Superior temporal gyrus (tissue), 1 donor: ENCODE results near the gene HDAC4.

Source experiments
- DNase-seq: peaks from one replicate; pipeline ENCODE4 v3.0.0-alpha.2; 2016; ENCODE audit errors: extremely low spot score

The HDAC4 gene

GRCh38 chr2:239141021-239141760 lies 259.6 kb downstream of the HDAC4 start:
- DNase-seq, result no peak

DNA sequence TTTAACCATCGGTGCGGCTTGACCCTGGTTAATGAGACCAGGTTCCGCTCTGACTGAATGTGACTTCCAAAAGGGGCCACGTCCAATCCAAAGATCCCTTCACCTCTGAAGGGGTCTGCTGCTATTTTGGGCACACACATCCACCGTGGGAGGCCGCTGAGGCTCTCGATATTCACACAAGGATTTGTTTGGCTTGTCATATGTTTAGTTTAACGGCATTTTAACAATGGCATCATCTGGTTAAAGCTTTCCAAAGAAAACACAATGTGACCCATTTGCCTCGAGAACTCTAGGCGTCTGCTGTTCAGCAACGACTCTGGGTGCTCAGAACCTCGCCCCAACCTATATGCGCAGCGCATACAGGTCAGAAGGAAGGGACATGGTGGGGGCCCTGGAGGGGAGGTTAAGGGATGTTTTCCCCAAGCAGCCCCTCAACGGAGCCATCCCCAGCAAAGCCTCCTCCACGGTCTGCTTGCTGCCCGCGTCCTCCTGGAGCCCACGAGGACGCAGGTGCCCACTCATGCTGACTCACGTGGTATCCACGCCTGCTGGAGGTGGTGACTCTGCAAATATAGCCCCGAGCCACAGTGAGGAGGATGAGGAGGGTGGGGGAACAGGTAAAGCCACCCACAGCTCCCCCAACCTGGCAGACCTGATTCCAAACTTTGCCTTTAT lies 260.3 kb downstream of the HDAC4 start:
- DNase-seq, result no peak

DNA sequence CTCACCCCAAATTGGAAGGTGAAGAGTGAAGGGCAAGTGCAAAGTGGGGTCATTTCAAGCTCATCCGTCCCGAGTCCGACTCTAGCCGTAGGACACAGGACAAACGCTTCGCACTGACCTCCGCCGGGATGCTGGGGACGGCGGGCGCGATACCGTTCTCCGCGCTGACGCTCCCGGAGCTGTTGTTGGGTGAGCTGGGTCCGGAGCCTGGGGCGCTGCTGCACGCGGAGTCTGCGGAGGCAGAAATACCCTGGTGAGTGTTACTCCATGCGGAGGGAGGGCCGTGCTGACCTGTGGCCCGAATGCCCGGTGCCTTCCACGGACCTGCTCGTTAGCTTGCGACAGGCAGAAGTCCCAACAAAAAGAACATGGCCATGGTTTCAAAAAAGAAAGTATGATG lies 261.3 kb downstream of the HDAC4 start:
- DNase-seq, result no peak

DNA sequence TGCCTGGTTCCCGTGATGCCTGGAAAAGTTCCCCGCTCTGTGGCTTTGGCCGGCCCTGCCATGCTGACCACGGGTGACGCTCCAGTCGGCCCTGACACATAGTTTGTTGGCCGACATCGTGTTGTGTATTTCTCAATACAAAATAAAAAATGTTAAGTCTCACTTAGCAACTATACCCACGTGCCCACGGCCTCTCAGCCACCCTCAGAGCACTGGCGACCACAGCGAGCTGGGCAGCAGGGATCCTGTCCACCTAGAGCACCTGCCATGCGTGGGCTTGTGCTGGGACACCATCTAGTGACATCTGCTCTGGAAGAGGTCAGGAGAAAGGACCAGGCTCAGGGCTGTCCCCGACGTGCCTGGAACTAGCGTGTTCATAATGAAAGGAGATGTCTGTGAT lies 261.7 kb downstream of the HDAC4 start:
- DNase-seq, result no peak

- DNase-seq, result no peak
Observed at GRCh38 chr2:239138610-239139009, 262.2 kb downstream of the HDAC4 start.

- no peak for DNase-seq
Observed at GRCh38 chr2:239137898-239138283, 262.9 kb downstream of the HDAC4 start.

GRCh38 chr2:239137165-239137897 lies 263.5 kb downstream of the HDAC4 start:
- no peak for DNase-seq

DNA sequence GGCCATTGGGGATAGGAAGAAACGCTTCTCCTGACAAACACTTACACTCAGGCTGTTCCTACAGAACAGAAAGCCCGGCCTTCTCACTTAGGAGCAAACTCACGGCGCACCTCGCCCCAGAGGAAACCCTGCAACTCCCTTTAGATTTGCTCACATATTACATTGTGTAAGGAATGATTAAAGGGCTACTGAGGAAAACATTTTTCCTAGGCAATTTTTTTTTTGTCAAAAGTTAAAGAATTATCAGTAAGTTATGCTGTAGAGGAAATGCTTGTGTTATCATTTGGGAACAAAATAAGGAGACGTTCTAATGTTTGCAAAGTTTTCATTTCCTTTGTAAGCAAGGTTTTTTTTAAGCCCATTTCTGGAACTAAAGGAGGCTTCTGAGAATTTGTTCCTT lies 264.1 kb downstream of the HDAC4 start:
- no peak for DNase-seq

- no peak for DNase-seq
Observed at GRCh38 chr2:239136203-239136602, 264.6 kb downstream of the HDAC4 start.

DNA sequence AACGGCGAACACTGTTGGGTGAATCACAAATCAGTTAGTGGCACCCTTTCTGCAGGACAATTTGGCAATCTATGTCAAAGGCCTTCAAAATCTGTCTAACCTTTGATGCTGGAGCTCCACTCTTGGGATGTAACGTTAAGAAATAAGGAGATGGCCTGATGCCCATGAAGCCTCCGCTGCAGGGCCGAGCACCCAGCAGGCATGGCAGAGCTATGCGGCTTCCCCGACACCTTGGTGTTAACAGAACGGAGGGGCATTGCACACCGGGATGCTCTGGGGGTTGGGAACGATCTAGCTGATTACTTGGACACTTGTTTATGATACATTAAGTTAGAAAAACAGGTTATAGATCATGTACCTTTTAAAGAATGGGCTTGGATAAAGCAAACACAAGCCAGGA lies 265.3 kb downstream of the HDAC4 start:
- no peak for DNase-seq

- no peak for DNase-seq
Observed at GRCh38 chr2:239133945-239134570, 266.8 kb downstream of the HDAC4 start.

- no peak for DNase-seq
Observed at GRCh38 chr2:239132786-239133185, 268.0 kb downstream of the HDAC4 start.

DNA sequence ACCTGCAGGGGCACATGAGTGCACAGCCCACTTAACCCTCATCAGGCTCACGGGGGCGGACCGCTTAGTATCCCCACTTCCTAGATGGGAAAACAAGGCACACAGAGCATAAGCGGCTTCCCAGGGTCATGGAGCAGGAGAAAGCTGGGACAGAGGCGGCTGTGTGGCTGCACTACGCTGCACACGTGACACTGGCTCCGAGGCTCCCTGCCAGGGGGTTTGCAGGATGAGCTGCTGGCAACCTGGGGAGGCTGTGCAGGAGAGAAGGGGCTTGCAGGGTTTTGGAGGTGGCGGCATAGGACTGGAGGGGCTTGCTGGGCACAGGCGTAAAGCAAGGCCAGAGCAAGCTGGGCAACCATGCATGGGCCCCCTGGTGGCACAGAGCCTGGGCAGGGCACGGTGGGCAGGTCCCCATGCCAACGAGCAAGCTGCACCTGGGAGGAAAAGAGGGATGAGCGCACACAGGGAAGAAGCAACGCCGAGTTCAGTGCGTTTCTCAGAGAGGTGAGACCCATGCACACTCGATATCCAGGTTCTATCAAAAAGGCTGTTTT lies 268.6 kb downstream of the HDAC4 start:
- DNase-seq, result no peak

GRCh38 chr2:239131521-239131920 lies 269.3 kb downstream of the HDAC4 start:
- peak; percentile 87 for DNase-seq

GRCh38 chr2:239130786-239131325 lies 270.0 kb downstream of the HDAC4 start:
- DNase-seq, result no peak

DNA sequence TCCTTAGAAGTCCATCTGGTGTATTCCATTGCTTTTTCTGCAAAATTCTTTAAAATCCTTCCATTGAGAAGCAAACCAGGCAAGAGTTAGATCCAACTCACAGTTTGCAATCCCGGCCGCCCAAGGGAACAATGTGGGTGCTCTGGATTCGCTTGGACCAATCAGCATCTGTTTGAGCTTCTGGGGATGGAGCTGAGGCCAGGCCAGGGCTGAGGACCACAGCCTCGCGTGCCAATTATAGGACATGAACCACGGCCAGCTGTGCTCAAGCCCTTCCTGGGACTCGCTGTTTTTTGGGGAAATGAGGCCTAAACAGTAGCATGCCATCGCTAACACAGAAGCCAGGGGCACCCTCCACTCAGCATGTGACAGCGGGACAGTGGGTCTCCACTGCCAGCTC lies 270.8 kb downstream of the HDAC4 start:
- peak; percentile 18 for DNase-seq

GRCh38 chr2:239129147-239129920 lies 271.5 kb downstream of the HDAC4 start:
- no peak for DNase-seq

DNA sequence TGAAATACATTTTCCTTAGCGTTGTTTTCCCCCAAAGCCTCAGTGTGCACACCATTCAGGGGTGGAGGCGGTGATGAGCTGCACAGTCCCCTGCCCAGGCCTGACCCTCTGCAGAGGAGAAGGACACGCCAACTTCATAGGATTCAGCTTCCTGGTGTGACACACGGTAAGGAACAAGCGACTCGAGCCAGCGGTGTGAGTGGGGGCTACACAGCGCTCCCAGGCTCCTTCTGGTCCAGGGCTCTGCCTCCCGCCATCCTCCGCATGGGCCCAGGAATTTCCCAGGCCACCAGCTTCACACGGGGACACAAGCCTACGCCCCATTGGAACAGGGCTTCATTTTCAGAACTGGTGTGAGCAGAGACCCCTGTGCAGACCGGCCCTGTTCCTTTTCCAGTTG lies 272.1 kb downstream of the HDAC4 start:
- DNase-seq, result no peak

- no peak for DNase-seq
Observed at GRCh38 chr2:239127513-239127912, 273.3 kb downstream of the HDAC4 start.

- DNase-seq, result no peak
Observed at GRCh38 chr2:239125726-239126675, 274.8 kb downstream of the HDAC4 start.
